Measurements from ENCODE around the gene CCR4. TPM values are rescaled to one million over a fixed set of nuclear protein-coding genes. Genes with fewer than 3 reads are reported as not detected.

Gene CCR4
- total RNA-seq, 1 experiment from 2014 or later: not detected

DNA sequence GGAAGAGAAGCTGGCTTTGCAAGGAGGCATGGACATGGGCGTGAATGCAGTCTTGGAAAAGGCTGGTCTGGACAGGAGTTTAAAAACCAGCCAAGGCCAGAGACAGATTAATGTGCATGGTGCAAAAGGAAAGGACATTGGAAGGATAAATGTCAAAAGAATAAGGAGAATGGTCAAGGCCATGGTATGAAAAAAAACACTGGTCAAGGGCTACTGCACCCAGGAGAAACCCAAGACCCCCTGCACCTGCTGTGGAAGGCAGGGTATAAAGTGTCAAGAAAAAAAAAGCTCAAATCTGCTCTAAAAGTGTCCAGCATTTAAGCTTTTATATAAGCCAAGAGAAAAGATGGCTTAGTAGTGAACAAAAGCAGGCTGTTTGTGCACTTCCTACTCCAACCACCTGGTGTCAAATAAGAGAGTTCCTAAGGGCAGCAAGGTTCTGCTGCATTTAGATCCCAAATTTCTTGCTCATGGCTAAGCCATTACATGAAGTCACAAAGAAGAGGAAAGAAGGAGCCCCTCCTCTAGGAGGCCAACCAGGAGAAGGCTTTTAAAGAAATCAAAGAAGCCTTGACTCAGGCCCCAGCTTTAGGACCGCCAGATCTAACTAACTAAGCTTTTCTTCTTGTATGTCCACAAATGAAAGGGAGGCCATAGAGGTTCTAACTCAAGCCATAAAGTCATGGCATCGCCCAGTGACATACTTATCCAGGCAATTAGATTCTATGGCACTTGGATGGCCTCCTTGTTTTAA is 16.9 kb downstream of the CCR4 start:
- no peaks in the 10 kb centered on the region for H3K9me2 ChIP-seq (ENCODE audit: insufficient read depth)
- H3K4me3 ChIP-seq (replicated peaks in 1 of 2; ENCODE audit: low read depth in 1 of 2, low read length in 2 of 2): no peak overlapping the region
- no TSS peak for BruUV-seq (replicated peaks)
- ChIA-PET POLR2A (no interaction called here), CTCF (interaction anchor here (1.4 kb wide), 1 partner anchor 15 kb away, joined by 3 read pairs; no protein-coding TSS in a partner anchor), RAD21 (ENCODE audit: low non-redundant PET in 1 of 2, low total read pairs in 2 of 2, uncharacterized antibody in 2 of 2, unreplicated experiment in 2 of 2) (no interaction called here)
- ATAC-seq: peak; percentile 32; the same call in 1 of the 2 replicates
- DNase-seq (ENCODE audit: low read depth, low spot score): no peak
- intact Hi-C loops (cut with micrococcal nuclease): no loop called here
- no peaks in the 10 kb centered on the region for H3K79me2 ChIP-seq (ENCODE audit: insufficient read depth, low read length)
- no peaks in the 10 kb centered on the region for H3K4me1 ChIP-seq (ENCODE audit: control insufficient read depth in 1 of 2, insufficient read depth in 2 of 2, low read length in 2 of 2)
- H3K9me3 ChIP-seq (ENCODE audit: control insufficient read depth in 1 of 2, insufficient read depth in 1 of 2, low read depth in 1 of 2, low read length in 2 of 2): peaks cover 4 to 6% of the 10 kb centered on the region in 2 experiments; a peak in 2 of 4 replicates
- no peak overlapping the region for H3K9ac ChIP-seq (ENCODE audit: low read length)
- H3K4me2 ChIP-seq (ENCODE audit: low read length): no peak overlapping the region
- H4K20me1 ChIP-seq (ENCODE audit: insufficient read depth): no peaks in the 10 kb centered on the region
- TF ChIP-seq ATF3 (IDR thresholded peaks at IDR 0.05) (no peak), YY1 (IDR thresholded peaks at IDR 0.05; ENCODE audit: extremely low read depth, insufficient replicate concordance, low read depth, low read length) (no peak), JUND (IDR thresholded peaks at IDR 0.05) (no peak), SRF (IDR thresholded peaks at IDR 0.05; ENCODE audit: low read depth) (no peak), EZH2phosphoT487 (IDR thresholded peaks at IDR 0.05; ENCODE audit: borderline replicate concordance) (no peak), SP1 (IDR thresholded peaks at IDR 0.05; ENCODE audit: low read depth) (no peak), CEBPB (IDR thresholded peaks at IDR 0.05; ENCODE audit: low read depth) (no peak), EGR1 (IDR thresholded peaks at IDR 0.05; ENCODE audit: low read depth) (no peak), ZNF274 (IDR thresholded peaks at IDR 0.05; ENCODE audit: low read depth, low read length) (no peak), FOSL1 (IDR thresholded peaks at IDR 0.05; ENCODE audit: low read depth) (no peak), ELF1 (IDR thresholded peaks at IDR 0.05; ENCODE audit: borderline replicate concordance, low read depth) (no peak), ZFX (IDR thresholded peaks at IDR 0.05) (no peak), TCF7L2 (IDR thresholded peaks at IDR 0.05; ENCODE audit: borderline replicate concordance, extremely low read depth, insufficient read depth, insufficient read length) (no peak), POLR2AphosphoS5 (IDR thresholded peaks at IDR 0.05; ENCODE audit: low read depth, low read length) (no peak), RAD21 (IDR thresholded peaks at IDR 0.05; ENCODE audit: low read depth) (no peak)
- TF ChIP-seq, protein P1, sequence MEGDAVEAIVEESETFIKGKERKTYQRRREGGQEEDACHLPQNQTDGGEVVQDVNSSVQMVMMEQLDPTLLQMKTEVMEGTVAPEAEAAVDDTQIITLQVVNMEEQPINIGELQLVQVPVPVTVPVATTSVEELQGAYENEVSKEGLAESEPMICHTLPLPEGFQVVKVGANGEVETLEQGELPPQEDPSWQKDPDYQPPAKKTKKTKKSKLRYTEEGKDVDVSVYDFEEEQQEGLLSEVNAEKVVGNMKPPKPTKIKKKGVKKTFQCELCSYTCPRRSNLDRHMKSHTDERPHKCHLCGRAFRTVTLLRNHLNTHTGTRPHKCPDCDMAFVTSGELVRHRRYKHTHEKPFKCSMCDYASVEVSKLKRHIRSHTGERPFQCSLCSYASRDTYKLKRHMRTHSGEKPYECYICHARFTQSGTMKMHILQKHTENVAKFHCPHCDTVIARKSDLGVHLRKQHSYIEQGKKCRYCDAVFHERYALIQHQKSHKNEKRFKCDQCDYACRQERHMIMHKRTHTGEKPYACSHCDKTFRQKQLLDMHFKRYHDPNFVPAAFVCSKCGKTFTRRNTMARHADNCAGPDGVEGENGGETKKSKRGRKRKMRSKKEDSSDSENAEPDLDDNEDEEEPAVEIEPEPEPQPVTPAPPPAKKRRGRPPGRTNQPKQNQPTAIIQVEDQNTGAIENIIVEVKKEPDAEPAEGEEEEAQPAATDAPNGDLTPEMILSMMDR (IDR thresholded peaks at IDR 0.05 in 2 of 3, conservative IDR thresholded peaks at IDR 0.05 in 1 of 3; ENCODE audit: borderline replicate concordance in 1 of 3, insufficient read depth in 1 of 3, low read depth in 2 of 3, low read length in 2 of 3): no peak; a peak in 1 of 6 replicates
- TF ChIP-seq, protein P2, sequence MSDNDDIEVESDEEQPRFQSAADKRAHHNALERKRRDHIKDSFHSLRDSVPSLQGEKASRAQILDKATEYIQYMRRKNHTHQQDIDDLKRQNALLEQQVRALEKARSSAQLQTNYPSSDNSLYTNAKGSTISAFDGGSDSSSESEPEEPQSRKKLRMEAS (IDR thresholded peaks at IDR 0.05): no peak
- H3K36me3 ChIP-seq (ENCODE audit: control insufficient read depth in 1 of 2, insufficient read depth in 2 of 2, low read length in 2 of 2): no peaks in the 10 kb centered on the region
- no peak overlapping the region for H3K27ac ChIP-seq (ENCODE audit: low read depth, low read length)
- H2AFZ ChIP-seq (ENCODE audit: low read depth, low read length, poor library complexity, severe bottlenecking): no peak overlapping the region
- no peaks in the 10 kb centered on the region for H3K27me3 ChIP-seq (ENCODE audit: insufficient read depth, low read length)

All from HCT116 (cell line).